ENCODE measurements around the gene GCKR. TPM values are rescaled to one million over a fixed set of nuclear protein-coding genes. Genes with fewer than 3 reads are reported as not detected.
A peak's percentile ranks its signal among the peaks of the same experiment; 100 is the strongest.

Gene GCKR
- total and polyA plus RNA-seq, 2 of the 13 experiments (the other 11 are each of a cell fraction or from before 2014, with no cell fraction given) = 15.2 to 48.3 TPM

DNA sequence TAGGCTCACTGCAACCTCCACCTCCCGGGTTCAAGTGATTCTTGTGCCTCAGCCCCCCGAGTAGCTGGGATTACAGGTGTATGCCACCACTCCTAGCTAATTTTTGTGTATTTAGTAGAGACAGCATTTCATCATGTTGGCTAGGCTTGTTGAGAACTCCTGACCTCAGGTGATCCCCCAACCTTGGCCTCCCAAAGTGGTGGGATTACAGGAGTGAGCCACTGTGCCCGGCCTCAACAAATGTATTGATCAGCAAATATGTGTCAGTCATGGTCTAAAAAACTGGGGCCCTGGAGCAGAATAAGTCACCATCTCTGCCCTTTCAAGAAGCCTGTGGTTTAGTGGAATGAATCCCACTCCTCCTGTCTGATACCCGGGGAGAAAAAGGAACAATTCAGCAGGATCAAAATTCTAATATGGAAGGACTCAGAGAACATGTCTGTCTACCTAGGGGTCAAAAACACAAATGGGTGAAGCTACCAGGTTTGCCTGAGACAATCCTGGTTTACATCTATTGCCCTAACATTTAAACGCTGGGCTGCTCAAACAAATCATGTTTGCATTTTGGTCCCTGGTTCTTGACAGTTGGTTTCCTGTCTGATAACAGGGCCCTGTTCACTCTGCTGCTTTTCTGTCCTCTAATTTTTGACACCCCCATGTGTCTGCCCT lies 21.6 kb downstream of the GCKR start (continued):
- no peak for TF ChIP-seq MIER2 (CRISPR knock-in tag; IDR thresholded peaks at IDR 0.05)
- TF ChIP-seq GABPB1 (CRISPR knock-in tag; IDR thresholded peaks at IDR 0.05) = no peak
- TF ChIP-seq CBX1 (IDR thresholded peaks at IDR 0.05; ENCODE audit: low read depth) = no peak
- TF ChIP-seq KLF16 (CRISPR knock-in tag; IDR thresholded peaks at IDR 0.05) = no peak
- no peak for TF ChIP-seq CHCHD3 (CRISPR knock-in tag; IDR thresholded peaks at IDR 0.05)
- TF ChIP-seq, protein P1, sequence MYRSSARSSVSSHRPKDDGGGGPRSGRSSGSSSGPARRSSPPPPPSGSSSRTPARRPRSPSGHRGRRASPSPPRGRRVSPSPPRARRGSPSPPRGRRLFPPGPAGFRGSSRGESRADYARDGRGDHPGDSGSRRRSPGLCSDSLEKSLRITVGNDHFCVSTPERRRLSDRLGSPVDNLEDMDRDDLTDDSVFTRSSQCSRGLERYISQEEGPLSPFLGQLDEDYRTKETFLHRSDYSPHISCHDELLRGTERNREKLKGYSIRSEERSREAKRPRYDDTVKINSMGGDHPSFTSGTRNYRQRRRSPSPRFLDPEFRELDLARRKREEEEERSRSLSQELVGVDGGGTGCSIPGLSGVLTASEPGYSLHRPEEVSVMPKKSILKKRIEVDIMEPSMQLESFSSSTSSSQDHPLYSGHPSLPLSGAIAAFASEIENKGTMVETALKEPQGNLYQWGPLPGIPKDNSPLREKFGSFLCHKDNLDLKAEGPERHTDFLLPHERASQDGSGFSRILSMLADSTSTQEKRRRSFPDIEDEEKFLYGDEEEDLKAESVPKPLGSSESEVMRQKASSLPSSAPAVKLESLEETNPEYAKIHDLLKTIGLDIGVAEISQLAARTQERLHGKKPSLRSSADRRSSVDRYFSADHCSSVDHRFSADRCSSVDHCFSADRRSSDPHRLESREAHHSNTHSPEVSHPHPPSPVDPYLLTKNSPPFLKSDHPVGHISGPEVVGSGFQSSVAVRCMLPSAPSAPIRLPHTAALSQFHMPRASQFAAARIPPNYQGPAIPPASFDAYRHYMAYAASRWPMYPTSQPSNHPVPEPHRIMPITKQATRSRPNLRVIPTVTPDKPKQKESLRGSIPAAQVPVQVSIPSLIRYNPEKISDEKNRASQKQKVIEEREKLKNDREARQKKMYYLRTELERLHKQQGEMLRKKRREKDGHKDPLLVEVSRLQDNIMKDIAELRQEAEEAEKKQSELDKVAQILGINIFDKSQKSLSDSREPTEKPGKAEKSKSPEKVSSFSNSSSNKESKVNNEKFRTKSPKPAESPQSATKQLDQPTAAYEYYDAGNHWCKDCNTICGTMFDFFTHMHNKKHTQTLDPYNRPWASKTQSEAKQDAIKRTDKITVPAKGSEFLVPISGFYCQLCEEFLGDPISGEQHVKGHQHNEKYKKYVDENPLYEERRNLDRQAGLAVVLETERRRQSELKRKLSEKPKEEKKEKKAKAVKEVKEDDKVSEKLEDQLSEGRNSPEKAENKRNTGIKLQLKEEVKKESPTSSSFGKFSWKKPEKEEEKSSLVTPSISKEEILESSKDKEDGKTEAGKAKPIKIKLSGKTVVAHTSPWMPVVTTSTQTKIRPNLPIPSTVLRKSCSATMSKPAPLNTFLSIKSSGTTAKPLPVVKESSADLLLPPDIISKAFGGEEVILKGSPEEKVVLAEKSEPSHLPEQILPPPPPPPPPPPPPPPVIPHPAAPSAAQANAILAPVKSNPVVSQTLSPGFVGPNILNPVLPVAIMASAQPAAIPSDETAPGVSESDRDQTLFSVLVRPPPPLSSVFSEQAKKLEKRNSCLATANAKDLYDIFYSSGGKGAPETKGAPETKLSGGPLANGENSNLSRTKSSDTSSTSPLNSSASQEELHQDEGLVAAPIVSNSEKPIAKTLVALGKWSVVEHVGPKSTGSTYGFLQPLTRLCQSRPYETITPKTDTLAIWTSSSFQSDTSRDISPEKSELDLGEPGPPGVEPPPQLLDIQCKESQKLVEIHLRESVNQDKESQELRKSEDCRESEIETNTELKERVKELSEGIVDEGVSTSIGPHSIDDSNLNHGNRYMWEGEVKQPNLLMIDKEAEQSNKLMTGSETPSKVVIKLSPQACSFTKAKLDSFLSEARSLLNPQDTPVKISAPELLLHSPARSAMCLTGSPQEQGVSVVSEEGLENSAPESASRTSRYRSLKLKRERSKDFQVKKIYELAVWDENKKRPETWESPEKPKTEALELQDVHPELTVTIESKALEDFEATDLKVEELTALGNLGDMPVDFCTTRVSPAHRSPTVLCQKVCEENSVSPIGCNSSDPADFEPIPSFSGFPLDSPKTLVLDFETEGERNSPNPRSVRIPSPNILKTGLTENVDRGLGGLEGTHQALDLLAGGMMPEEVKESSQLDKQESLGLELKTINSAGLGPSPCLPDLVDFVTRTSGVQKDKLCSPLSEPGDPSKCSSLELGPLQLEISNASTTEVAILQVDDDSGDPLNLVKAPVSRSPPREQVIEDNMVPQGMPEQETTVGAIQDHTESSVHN (CRISPR knock-in tag; IDR thresholded peaks at IDR 0.05) = no peak
- TF ChIP-seq, protein P2, sequence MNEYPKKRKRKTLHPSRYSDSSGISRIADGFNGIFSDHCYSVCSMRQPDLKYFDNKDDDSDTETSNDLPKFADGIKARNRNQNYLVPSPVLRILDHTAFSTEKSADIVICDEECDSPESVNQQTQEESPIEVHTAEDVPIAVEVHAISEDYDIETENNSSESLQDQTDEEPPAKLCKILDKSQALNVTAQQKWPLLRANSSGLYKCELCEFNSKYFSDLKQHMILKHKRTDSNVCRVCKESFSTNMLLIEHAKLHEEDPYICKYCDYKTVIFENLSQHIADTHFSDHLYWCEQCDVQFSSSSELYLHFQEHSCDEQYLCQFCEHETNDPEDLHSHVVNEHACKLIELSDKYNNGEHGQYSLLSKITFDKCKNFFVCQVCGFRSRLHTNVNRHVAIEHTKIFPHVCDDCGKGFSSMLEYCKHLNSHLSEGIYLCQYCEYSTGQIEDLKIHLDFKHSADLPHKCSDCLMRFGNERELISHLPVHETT (CRISPR knock-in tag; conservative IDR thresholded peaks at IDR 0.05) = no peak
- TF ChIP-seq ZNF460 (CRISPR knock-in tag; IDR thresholded peaks at IDR 0.05; ENCODE audit: borderline replicate concordance) = peak; percentile 88
- TF ChIP-seq, protein P3, sequence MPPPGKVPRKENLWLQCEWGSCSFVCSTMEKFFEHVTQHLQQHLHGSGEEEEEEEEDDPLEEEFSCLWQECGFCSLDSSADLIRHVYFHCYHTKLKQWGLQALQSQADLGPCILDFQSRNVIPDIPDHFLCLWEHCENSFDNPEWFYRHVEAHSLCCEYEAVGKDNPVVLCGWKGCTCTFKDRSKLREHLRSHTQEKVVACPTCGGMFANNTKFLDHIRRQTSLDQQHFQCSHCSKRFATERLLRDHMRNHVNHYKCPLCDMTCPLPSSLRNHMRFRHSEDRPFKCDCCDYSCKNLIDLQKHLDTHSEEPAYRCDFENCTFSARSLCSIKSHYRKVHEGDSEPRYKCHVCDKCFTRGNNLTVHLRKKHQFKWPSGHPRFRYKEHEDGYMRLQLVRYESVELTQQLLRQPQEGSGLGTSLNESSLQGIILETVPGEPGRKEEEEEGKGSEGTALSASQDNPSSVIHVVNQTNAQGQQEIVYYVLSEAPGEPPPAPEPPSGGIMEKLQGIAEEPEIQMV (CRISPR knock-in tag; IDR thresholded peaks at IDR 0.05; ENCODE audit: low read depth) = no peak
- TF ChIP-seq SMARCE1 (IDR thresholded peaks at IDR 0.05; ENCODE audit: borderline replicate concordance) = no peak
- TF ChIP-seq, protein P4, sequence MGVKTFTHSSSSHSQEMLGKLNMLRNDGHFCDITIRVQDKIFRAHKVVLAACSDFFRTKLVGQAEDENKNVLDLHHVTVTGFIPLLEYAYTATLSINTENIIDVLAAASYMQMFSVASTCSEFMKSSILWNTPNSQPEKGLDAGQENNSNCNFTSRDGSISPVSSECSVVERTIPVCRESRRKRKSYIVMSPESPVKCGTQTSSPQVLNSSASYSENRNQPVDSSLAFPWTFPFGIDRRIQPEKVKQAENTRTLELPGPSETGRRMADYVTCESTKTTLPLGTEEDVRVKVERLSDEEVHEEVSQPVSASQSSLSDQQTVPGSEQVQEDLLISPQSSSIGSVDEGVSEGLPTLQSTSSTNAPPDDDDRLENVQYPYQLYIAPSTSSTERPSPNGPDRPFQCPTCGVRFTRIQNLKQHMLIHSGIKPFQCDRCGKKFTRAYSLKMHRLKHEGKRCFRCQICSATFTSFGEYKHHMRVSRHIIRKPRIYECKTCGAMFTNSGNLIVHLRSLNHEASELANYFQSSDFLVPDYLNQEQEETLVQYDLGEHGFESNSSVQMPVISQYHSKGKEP (CRISPR knock-in tag; IDR thresholded peaks at IDR 0.05) = no peak
- TF ChIP-seq, protein P5, sequence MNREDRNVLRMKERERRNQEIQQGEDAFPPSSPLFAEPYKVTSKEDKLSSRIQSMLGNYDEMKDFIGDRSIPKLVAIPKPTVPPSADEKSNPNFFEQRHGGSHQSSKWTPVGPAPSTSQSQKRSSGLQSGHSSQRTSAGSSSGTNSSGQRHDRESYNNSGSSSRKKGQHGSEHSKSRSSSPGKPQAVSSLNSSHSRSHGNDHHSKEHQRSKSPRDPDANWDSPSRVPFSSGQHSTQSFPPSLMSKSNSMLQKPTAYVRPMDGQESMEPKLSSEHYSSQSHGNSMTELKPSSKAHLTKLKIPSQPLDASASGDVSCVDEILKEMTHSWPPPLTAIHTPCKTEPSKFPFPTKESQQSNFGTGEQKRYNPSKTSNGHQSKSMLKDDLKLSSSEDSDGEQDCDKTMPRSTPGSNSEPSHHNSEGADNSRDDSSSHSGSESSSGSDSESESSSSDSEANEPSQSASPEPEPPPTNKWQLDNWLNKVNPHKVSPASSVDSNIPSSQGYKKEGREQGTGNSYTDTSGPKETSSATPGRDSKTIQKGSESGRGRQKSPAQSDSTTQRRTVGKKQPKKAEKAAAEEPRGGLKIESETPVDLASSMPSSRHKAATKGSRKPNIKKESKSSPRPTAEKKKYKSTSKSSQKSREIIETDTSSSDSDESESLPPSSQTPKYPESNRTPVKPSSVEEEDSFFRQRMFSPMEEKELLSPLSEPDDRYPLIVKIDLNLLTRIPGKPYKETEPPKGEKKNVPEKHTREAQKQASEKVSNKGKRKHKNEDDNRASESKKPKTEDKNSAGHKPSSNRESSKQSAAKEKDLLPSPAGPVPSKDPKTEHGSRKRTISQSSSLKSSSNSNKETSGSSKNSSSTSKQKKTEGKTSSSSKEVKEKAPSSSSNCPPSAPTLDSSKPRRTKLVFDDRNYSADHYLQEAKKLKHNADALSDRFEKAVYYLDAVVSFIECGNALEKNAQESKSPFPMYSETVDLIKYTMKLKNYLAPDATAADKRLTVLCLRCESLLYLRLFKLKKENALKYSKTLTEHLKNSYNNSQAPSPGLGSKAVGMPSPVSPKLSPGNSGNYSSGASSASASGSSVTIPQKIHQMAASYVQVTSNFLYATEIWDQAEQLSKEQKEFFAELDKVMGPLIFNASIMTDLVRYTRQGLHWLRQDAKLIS (CRISPR knock-in tag; IDR thresholded peaks at IDR 0.05) = no peak

All from HepG2 (cell line).